ENCODE data around the gene PCED1B. TPM values are rescaled to one million over a fixed set of nuclear protein-coding genes. Genes with fewer than 3 reads are reported as not detected.

The PCED1B gene
- total RNA-seq, 1 donor from 2014 or later = 4.8 TPM

DNA sequence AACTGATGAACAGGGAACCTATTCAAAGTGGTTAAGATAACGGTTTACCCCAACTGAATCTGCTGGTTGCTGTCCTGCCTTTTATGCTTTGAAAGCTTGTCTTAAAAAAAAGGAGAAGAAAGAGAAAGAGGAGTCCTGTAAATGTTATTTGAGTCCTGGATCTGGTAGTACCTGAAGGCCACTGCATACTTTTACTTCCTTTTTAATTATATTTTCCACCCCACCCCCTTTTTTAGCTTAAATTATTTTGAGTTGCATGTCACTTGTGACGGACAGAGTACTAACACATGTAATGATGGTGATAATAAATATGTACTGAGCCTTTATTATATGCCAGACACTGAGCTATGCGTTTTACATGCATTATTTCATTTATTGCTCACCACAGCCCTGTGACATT is 2.9 kb downstream of the PCED1B start:
- H3K27me3 ChIP-seq (ENCODE audit: control insufficient read depth, insufficient read depth, low read length) = no peaks in the 10 kb centered on the region
- H3K36me3 ChIP-seq (ENCODE audit: control insufficient read depth, insufficient read depth, low read length) = no peaks in the 10 kb centered on the region
- TF ChIP-seq, protein P1, sequence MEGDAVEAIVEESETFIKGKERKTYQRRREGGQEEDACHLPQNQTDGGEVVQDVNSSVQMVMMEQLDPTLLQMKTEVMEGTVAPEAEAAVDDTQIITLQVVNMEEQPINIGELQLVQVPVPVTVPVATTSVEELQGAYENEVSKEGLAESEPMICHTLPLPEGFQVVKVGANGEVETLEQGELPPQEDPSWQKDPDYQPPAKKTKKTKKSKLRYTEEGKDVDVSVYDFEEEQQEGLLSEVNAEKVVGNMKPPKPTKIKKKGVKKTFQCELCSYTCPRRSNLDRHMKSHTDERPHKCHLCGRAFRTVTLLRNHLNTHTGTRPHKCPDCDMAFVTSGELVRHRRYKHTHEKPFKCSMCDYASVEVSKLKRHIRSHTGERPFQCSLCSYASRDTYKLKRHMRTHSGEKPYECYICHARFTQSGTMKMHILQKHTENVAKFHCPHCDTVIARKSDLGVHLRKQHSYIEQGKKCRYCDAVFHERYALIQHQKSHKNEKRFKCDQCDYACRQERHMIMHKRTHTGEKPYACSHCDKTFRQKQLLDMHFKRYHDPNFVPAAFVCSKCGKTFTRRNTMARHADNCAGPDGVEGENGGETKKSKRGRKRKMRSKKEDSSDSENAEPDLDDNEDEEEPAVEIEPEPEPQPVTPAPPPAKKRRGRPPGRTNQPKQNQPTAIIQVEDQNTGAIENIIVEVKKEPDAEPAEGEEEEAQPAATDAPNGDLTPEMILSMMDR (IDR thresholded peaks at IDR 0.05; ENCODE audit: insufficient read depth, low read length, poor library complexity, severe bottlenecking) = no peak
- no peak overlapping the region for H3K4me3 ChIP-seq (ENCODE audit: low read depth, low read length)
- DNase-seq (ENCODE audit: low read depth) = no peak

DNA sequence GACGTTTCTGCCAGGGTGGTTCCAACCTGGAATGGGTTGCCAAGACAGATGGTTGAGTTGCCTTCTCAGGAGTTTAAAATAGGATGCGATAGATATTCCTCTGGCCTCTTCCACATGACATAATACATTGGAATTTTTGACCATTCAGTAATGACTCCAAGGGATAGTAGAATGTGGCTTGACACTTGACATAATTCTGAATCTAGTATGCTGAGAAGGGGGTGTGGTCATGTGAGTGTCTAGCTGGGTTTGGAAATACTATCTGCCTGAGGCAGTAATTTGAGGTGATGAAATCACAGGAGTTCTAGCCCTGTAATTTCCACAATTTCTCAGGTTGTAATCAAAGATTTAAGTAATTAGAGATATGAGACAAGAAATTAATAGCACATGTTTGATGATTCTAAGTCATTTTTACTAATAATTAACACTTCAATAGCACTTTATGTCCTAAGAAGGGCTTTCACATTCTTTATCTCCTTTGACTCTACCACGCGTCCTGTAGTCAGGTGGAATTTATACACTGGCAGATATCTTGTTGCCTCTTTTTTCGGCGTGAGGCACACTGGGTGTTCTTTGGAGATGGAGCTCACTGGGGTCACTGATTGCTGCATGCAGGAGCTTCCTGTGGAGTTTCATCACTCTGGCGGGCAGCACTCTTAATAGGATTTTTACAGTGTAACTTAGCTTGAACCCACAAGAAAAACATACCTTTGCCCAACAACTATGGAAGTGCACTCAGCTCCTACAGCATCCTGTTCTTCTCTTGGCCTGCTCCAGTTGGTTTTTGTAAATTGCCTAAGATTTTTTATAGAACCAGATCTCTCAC is 3.6 kb downstream of the PCED1B start:
- H3K27me3 ChIP-seq (ENCODE audit: control insufficient read depth, insufficient read depth, low read length) = no peaks in the 10 kb centered on the region
- TF ChIP-seq, protein P1 (IDR thresholded peaks at IDR 0.05; ENCODE audit: insufficient read depth, low read length, poor library complexity, severe bottlenecking) = no peak
- DNase-seq (ENCODE audit: low read depth) = peak; percentile 90
- H3K4me3 ChIP-seq (ENCODE audit: low read depth, low read length) = no peak overlapping the region
- H3K36me3 ChIP-seq (ENCODE audit: control insufficient read depth, insufficient read depth, low read length) = no peaks in the 10 kb centered on the region

DNA sequence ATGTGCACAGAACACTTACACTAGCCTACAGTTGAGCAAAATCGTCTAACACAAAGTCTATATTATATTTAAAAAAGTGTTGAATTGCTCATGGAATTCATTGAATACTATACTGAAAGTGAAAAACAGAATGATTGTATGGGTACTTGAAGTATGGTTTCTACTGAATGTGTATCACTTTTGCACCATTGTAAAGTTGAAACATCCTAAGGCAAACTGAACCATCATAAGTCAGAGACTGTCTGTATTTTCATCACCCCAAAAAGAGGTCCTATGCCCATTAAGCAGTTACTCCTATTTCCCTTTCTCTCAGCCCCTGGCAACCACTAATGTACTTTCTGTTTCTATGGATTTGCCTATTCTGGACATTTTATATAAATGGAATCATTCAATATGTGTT is 4.8 kb downstream of the PCED1B start:
- no peak overlapping the region for H3K4me3 ChIP-seq (ENCODE audit: low read depth, low read length)
- no peaks in the 10 kb centered on the region for H3K27me3 ChIP-seq (ENCODE audit: control insufficient read depth, insufficient read depth, low read length)
- TF ChIP-seq, protein P1 (IDR thresholded peaks at IDR 0.05; ENCODE audit: insufficient read depth, low read length, poor library complexity, severe bottlenecking) = no peak
- no peak for DNase-seq (ENCODE audit: low read depth)
- H3K36me3 ChIP-seq (ENCODE audit: control insufficient read depth, insufficient read depth, low read length) = no peaks in the 10 kb centered on the region

DNA sequence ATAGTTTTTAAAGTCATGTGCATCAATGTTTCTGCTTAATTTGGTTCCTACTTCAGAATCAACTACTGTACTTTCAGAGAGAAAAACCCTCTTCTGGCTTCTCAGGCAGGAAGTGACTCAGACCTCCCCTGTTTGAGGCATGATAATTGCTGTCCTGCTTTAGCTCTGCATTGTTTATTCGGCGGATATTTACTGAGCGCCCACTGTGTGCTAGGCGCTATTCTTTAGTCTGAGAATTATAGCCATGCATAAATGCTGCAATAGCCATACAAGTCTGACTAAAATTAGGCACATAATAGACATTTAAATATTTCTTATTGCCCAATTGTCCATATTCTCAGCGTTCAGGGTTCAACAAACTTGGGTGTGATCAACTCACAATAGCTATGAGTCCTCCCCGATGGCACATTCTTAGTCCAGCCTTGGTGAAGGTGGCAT is 6.4 kb downstream of the PCED1B start:
- no peak overlapping the region for H3K4me3 ChIP-seq (ENCODE audit: low read depth, low read length)
- H3K27me3 ChIP-seq (ENCODE audit: control insufficient read depth, insufficient read depth, low read length) = no peaks in the 10 kb centered on the region
- TF ChIP-seq, protein P1 (IDR thresholded peaks at IDR 0.05; ENCODE audit: insufficient read depth, low read length, poor library complexity, severe bottlenecking) = no peak
- no peak for DNase-seq (ENCODE audit: low read depth)
- no peaks in the 10 kb centered on the region for H3K36me3 ChIP-seq (ENCODE audit: control insufficient read depth, insufficient read depth, low read length)

DNA sequence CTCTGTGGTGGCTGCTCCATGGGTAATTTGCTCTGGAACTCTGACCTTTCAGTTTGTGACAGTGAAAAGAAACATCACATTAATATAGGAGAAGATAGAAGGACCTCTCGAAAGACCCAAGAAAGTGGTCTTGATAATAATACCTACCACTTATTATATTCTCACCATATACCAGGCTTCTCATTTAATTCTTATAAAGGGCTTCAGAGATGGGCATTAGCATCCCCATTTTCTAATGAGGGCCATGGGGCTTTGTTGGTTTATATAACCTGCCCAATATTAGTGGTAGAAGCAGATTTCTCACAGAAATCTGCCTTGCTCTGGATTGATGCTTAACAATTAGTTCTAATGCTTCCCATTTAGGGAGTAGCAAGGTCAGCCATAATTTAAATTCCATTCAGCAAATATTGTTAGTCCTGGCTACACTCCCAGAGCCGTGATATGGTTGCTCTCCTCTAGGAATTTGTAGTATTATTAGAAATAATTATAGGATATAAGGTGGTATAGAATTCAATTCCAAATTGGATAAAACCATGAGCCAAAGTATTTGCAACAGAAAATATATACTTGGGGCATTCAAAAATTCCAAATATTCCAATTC is 7.8 kb downstream of the PCED1B start:
- DNase-seq (ENCODE audit: low read depth) = no peak
- no peaks in the 10 kb centered on the region for H3K27me3 ChIP-seq (ENCODE audit: control insufficient read depth, insufficient read depth, low read length)
- no peaks in the 10 kb centered on the region for H3K36me3 ChIP-seq (ENCODE audit: control insufficient read depth, insufficient read depth, low read length)
- H3K4me3 ChIP-seq (ENCODE audit: low read depth, low read length) = no peak overlapping the region
- TF ChIP-seq, protein P1 (IDR thresholded peaks at IDR 0.05; ENCODE audit: insufficient read depth, low read length, poor library complexity, severe bottlenecking) = no peak

All from kidney epithelial cell (primary cell).